Upper lobe of left lung (tissue), 6 donors: ENCODE data around the gene NCLN. TPM values are rescaled to one million over a fixed set of nuclear protein-coding genes. Genes with fewer than 3 reads are reported as not detected.

ENCODE experiments used
- ATAC-seq, 2 donors: fragments of 200-7000 bp; cut with Tn5 transposase; one replicate each; pipeline ENCODE4 v1.9.1; 2022; ENCODE audit warnings: mild to moderate bottlenecking in 2 of 2, moderate library complexity in 2 of 2; ENCODE audit not compliant: low FRiP score in 2 of 2
- DNase-seq, 2 donors: peaks; one replicate each; pipeline ENCODE4 v3.0.0-alpha.2; 2019 to 2020
- H3K27ac ChIP-seq, 4 donors: fragments of 200-600 bp; sonication (generic); one replicate each; pipeline ENCODE4 v1.5.1; 2016 to 2019
- H3K27me3 ChIP-seq, 4 donors: fragments of 200-600 bp; sonication (generic); one replicate each; pipeline ENCODE4 v1.5.1; 2017 to 2019
- H3K36me3 ChIP-seq, 4 donors: fragments of 200-600 bp; sonication (generic); one replicate each; pipeline ENCODE4 v1.5.1; 2016 to 2019
- H3K4me1 ChIP-seq, 4 donors: fragments of 200-600 bp; sonication (generic); one replicate each; pipeline ENCODE4 v1.5.1; 2018 to 2019
- H3K4me3 ChIP-seq, 4 donors: fragments of 200-600 bp; sonication (generic); one replicate each; pipeline ENCODE4 v1.5.1; 2017 to 2019; ENCODE audit warnings: mild to moderate bottlenecking in 2 of 4, moderate library complexity in 1 of 4
- H3K9me3 ChIP-seq, 4 donors: fragments of 200-600 bp; sonication (generic); one replicate each; pipeline ENCODE4 v1.5.1; 2018 to 2019
- CTCF ChIP-seq, 6 experiments: fragments of 450-650 bp in 4 of 6; fragments of 200-600 bp in 2 of 6; sonication (generic) in 2 of 6; IDR thresholded peaks; one replicate each; pipeline ENCODE4 v1.5.1; 2016 to 2019; ENCODE audit warnings: antibody characterized with exemption in 6 of 6
- EP300 ChIP-seq, 4 donors: sonication (generic); formaldehyde crosslinking; IDR thresholded peaks; one replicate each; pipeline ENCODE4 v1.5.1; 2017; ENCODE audit warnings: antibody characterized with exemption in 4 of 4, control low read depth in 2 of 4
- POLR2A ChIP-seq, 4 donors: fragments of 450-650 bp; IDR thresholded peaks; one replicate each; pipeline ENCODE4 v1.5.1; 2016 to 2017; ENCODE audit warnings: antibody characterized with exemption in 4 of 4, mild to moderate bottlenecking in 2 of 4
- POLR2AphosphoS5 ChIP-seq, 2 donors: sonication (generic); formaldehyde crosslinking; IDR thresholded peaks; one replicate each; pipeline ENCODE4 v1.5.1; 2017; ENCODE audit warnings: antibody characterized with exemption in 2 of 2
- WGBS, 2 donors: methylation state at CpG; one replicate each; pipeline ENCODE4 v1.1.5; 2017 to 2018; 5-methylcytosine and 5-hydroxymethylcytosine counted together
- total RNA-seq, 6 donors: library from RNA; depleted of rRNA in 4 of 6; stranded (reverse); fragments of >200 nt in 4 of 6; gene quantifications; one replicate each; pipeline versions ENCODE4 v1.1.0 to v1.2.1, GENCODE V29; 2016 to 2021
- donor health status: DM: no; HTN: no; CAD: no; lungs with moderate emphysema.
- donor health status: DM: no; HTN: yes; CAD: no; lungs with severe emphysema.

Gene NCLN
- total RNA-seq, 6 donors from 2014 or later = 35.6 to 87.0 (median 72.5) TPM

GRCh38 chr19:3140667-3141038, 45.1 kb upstream of the NCLN start:
- Histone ChIP-seq H3K4me3 (no peak overlapping the region), H3K9me3 (no peaks in the 10 kb centered on the region), H3K4me1 (peaks cover 31 to 48% (median 37%) of the 10 kb centered on the region in 4 donors), H3K27ac (peak overlapping the region; percentile 80 to 91 (median 86)), H3K27me3 (no peaks in the 10 kb centered on the region), H3K36me3 (no peaks in the 10 kb centered on the region)
- TF ChIP-seq POLR2A (IDR thresholded peaks at IDR 0.05) = no peak
- no peak for TF ChIP-seq EP300 (IDR thresholded peaks at IDR 0.05)
- TF ChIP-seq POLR2AphosphoS5 (IDR thresholded peaks at IDR 0.05) = no peak
- TF ChIP-seq CTCF (IDR thresholded peaks at IDR 0.05) = no peak
- DNase-seq = no peak
- ATAC-seq = no peak

GRCh38 chr19:3142292-3142670, 43.4 kb upstream of the NCLN start:
- peaks cover 31 to 43% (median 40%) of the 10 kb centered on the region in 4 donors for H3K4me1 ChIP-seq
- peak overlapping the region; percentile 80 to 91 (median 86) for H3K27ac ChIP-seq
- TF ChIP-seq CTCF (IDR thresholded peaks at IDR 0.05) = no peak
- no peak for TF ChIP-seq POLR2AphosphoS5 (IDR thresholded peaks at IDR 0.05)
- no peak for TF ChIP-seq EP300 (IDR thresholded peaks at IDR 0.05)
- no peak for TF ChIP-seq POLR2A (IDR thresholded peaks at IDR 0.05)
- 35 to 40% methylated on average over 6 of the region's 6 CpGs for WGBS, 2 donors
- H3K27me3 ChIP-seq = no peaks in the 10 kb centered on the region
- no peaks in the 10 kb centered on the region for H3K36me3 ChIP-seq
- no peak for DNase-seq
- H3K4me3 ChIP-seq = no peak overlapping the region
- ATAC-seq = peak; percentile 39 to 77
- no peaks in the 10 kb centered on the region for H3K9me3 ChIP-seq

- Histone ChIP-seq H3K4me1 (peaks cover 27 to 39% (median 36%) of the 10 kb centered on the region in 4 donors), H3K27me3 (no peaks in the 10 kb centered on the region), H3K4me3 (no peak overlapping the region), H3K27ac (peak overlapping the region; percentile 80 to 91 (median 86)), H3K9me3 (no peaks in the 10 kb centered on the region), H3K36me3 (no peaks in the 10 kb centered on the region)
- ATAC-seq = no peak
- no peak for DNase-seq
- TF ChIP-seq CTCF (IDR thresholded peaks at IDR 0.05) (no peak), POLR2A (IDR thresholded peaks at IDR 0.05) (no peak), POLR2AphosphoS5 (IDR thresholded peaks at IDR 0.05) (no peak), EP300 (IDR thresholded peaks at IDR 0.05) (no peak)
- 65 to 70% methylated on average over 10 to 11 of the region's 11 CpGs for WGBS, 2 donors
Observed at GRCh38 chr19:3142781-3143337, 42.9 kb upstream of the NCLN start.

GRCh38 chr19:3145909-3146676, 39.6 kb upstream of the NCLN start:
- ATAC-seq (peak; percentile 8 to 66), DNase-seq (peak in 1 of 2 donors; percentile 69)
- TF ChIP-seq POLR2A (IDR thresholded peaks at IDR 0.05) = peak in 1 of 4 donors; percentile 16
- no peak for TF ChIP-seq CTCF (IDR thresholded peaks at IDR 0.05)
- peaks cover 4 to 16% (median 6%) of the 10 kb centered on the region in 4 donors for H3K36me3 ChIP-seq
- H3K4me3 ChIP-seq = no peak overlapping the region
- H3K27me3 ChIP-seq = no peaks in the 10 kb centered on the region
- 56 to 68% methylated on average over 17 to 20 of the region's 20 CpGs for WGBS, 2 donors
- peak overlapping the region in 2 of 4 donors; percentile 42 to 71 for H3K27ac ChIP-seq
- no peaks in the 10 kb centered on the region for H3K9me3 ChIP-seq
- H3K4me1 ChIP-seq = peaks cover 26 to 32% (median 30%) of the 10 kb centered on the region in 4 donors
